HepG2 (cell line): ENCODE results near the gene ENAH. TPM values are rescaled to one million over a fixed set of nuclear protein-coding genes. Genes with fewer than 3 reads are reported as not detected.
"Not testable (repeated sequence)": the region's sequence is repeated elsewhere in the genome, so short reads cannot be mapped to it uniquely, and the experiment has no call there.

Experiments
- ATAC-seq: fragments of 200-7000 bp; cut with Tn5 transposase; 3 replicates; pipeline ENCODE4 v1.9.1; 2020; ENCODE audit warnings: mild to moderate bottlenecking, moderate library complexity
- BruUV-seq: library from RNA; stranded (reverse); fragments of 400-500 nt; replicated peaks from 2 replicates; lab custom pipeline; 2021; lab: Mats Ljungman, UMichigan
- CTCF ChIA-PET: fragments of 300-600 bp; formaldehyde crosslinking; extraction: SDS; loops from one replicate; lab custom pipeline; 2021; ENCODE audit warnings: low total read pairs, inconsistent platforms, low intra/inter-chr PET ratio; lab: Yijun Ruan, JAX
- POLR2A ChIA-PET: fragments of 350-600 bp; sonication (Branson Sonifier 250); formaldehyde crosslinking; loops from one replicate; lab custom pipeline; 2020; ENCODE audit warnings: antibody characterized with exemption, inconsistent platforms; lab: Yijun Ruan, JAX
- DNase-seq: peaks from one replicate; pipeline ENCODE4 v3.0.0-alpha.2; 2015; ENCODE audit warnings: low spot score
- FAIRE-seq: peaks from 3 replicates; lab custom pipeline; 2011; peaks lifted over from hg19 to GRCh38; lab: Jason Lieb, UNC
- H2AFZ ChIP-seq: one replicate; pipeline ENCODE4 v1.6.1; 2011; ENCODE audit warnings: low read length, inconsistent platforms
- H3K27ac ChIP-seq: fragments of 300-600 bp; 3 replicates; pipeline ENCODE4 v1.8.0; 2011; ENCODE audit warnings: mixed run types, mild to moderate bottlenecking, mixed read lengths, low read length, inconsistent platforms; ENCODE audit not compliant: insufficient read depth; ENCODE audit errors: extremely low read length
- H3K27me3 ChIP-seq, 2 experiments: fragments of 200-600 bp in 1 of 2; 2 replicates in 1 of 2; 3 replicates in 1 of 2; pipeline versions ENCODE4 v1.6.0 to v1.8.0; 2011; ENCODE audit warnings: low read length in 2 of 2, mild to moderate bottlenecking in 2 of 2, moderate library complexity in 2 of 2, inconsistent platforms in 1 of 2; ENCODE audit not compliant: insufficient read depth in 2 of 2, control insufficient read depth in 1 of 2
- H3K36me3 ChIP-seq, 2 experiments: fragments of 200-600 bp in 1 of 2; replicated peaks in 1 of 2; 2 replicates in 1 of 2; 3 replicates in 1 of 2; pipeline versions ENCODE4 v1.5.1 to v1.8.0; 2011; ENCODE audit warnings: low read length in 2 of 2, inconsistent platforms in 1 of 2; ENCODE audit not compliant: insufficient read depth in 2 of 2, control insufficient read depth in 1 of 2
- H3K4me1 ChIP-seq: 2 replicates; pipeline ENCODE4 v1.5.1; 2012; ENCODE audit warnings: low read length, inconsistent platforms; ENCODE audit not compliant: insufficient read depth
- H3K4me2 ChIP-seq: 2 replicates; pipeline ENCODE4 v1.6.0; 2011; ENCODE audit warnings: low read depth, low read length, inconsistent platforms
- H3K4me3 ChIP-seq, 3 experiments: fragments of 200-600 bp in 1 of 3; sonication (generic), shearing (Covaris generic) in 1 of 3; replicated peaks in 1 of 3; 2 replicates each; pipeline ENCODE4 v1.5.1; 2011 to 2016; ENCODE audit warnings: low read length in 3 of 3, inconsistent platforms in 2 of 3, low read depth in 2 of 3, mild to moderate bottlenecking in 2 of 3, control low read depth in 1 of 3, mixed read lengths in 1 of 3; ENCODE audit not compliant: insufficient read depth in 1 of 3
- H3K79me2 ChIP-seq: one replicate; pipeline ENCODE4 v1.6.1; 2011; ENCODE audit warnings: low read length, inconsistent platforms; ENCODE audit not compliant: insufficient read depth
- H3K9ac ChIP-seq: 2 replicates; pipeline ENCODE4 v1.6.0; 2011; ENCODE audit warnings: mild to moderate bottlenecking, low read depth, low read length, inconsistent platforms; ENCODE audit not compliant: insufficient read depth
- H3K9me3 ChIP-seq: 2 replicates; pipeline ENCODE4 v1.5.1; 2012; ENCODE audit warnings: mild to moderate bottlenecking, low read length
- H4K20me1 ChIP-seq: 2 replicates; pipeline ENCODE4 v1.6.0; 2011; ENCODE audit warnings: inconsistent platforms, mild to moderate bottlenecking, low read length, moderate library complexity; ENCODE audit not compliant: insufficient read depth
- FOXA1 ChIP-seq, 2 experiments: fragments of 450-650 bp in 1 of 2; sonication (generic) in 1 of 2; formaldehyde crosslinking in 1 of 2; IDR thresholded peaks; 2 replicates each; pipeline versions ENCODE4 v1.4.0 to v1.6.1; 2016 to 2020; ENCODE audit warnings: missing genetic modification reagents in 1 of 2
- ZFAT ChIP-seq: sonication (generic); formaldehyde crosslinking; conservative IDR thresholded peaks from 2 replicates; pipeline ENCODE4 v1.8.1; 2023; ENCODE audit warnings: missing genetic modification reagents, inconsistent platforms
- ZFP36 ChIP-seq: fragments of 150-350 bp; IDR thresholded peaks from 2 replicates; pipeline ENCODE4 v1.6.1; 2018; ENCODE audit warnings: borderline replicate concordance, low read length, low read depth; ENCODE audit not compliant: partially characterized antibody
- ZNF496 ChIP-seq: sonication (generic); formaldehyde crosslinking; IDR thresholded peaks from 2 replicates; pipeline ENCODE4 v1.8.1; 2023; ENCODE audit warnings: mild to moderate bottlenecking, moderate library complexity, missing genetic modification reagents; ENCODE audit not compliant: insufficient replicate concordance
- ZNF556 ChIP-seq: sonication (generic); formaldehyde crosslinking; IDR thresholded peaks from 2 replicates; pipeline ENCODE4 v1.4.0; 2020; ENCODE audit warnings: mild to moderate bottlenecking, missing genetic modification reagents, borderline replicate concordance
- ZNF761 ChIP-seq: sonication (generic); formaldehyde crosslinking; conservative IDR thresholded peaks from 2 replicates; pipeline ENCODE4 v1.4.0; 2020; ENCODE audit warnings: mild to moderate bottlenecking, missing genetic modification reagents
- WGBS: methylation state at CpG from one replicate; pipeline ENCODE4 v1.1.6; 2017; ENCODE audit warnings: low lambda C conversion rate; 5-methylcytosine and 5-hydroxymethylcytosine counted together
- in situ Hi-C: cut with HindIII; loops from 2 replicates; pipeline ENCODE4 v1.10.0; 2017; ENCODE audit warnings: low pct_unique_long_range_greater_than_20kb; ENCODE audit not compliant: extremely low pct_ligation_motif_present
- intact Hi-C: fragments of 100-400 bp; cut with micrococcal nuclease; formaldehyde crosslinking; loops from one replicate; pipeline ENCODE4 v1.10.0; 2022; ENCODE audit not compliant: unreplicated experiment
- polyA plus RNA-seq, 8 experiments: library from polyadenylated mRNA; depleted of rRNA in 3 of 8; stranded (reverse) in 7 of 8; unstranded in 1 of 8; fragments of >200 nt; fragmentation: Illumina TruSeq in 4 of 8; extraction: Trizol in 4 of 8; gene quantifications; 2 replicates each; pipeline versions ENCODE4 v1.2.1 to v1.2.3, GENCODE V29; 2011 to 2016; ENCODE audit warnings: low read depth in 4 of 8, missing spikeins in 1 of 8, mixed read lengths in 1 of 8; ENCODE audit not compliant: insufficient read depth in 1 of 8
- total RNA-seq, 5 experiments: library from RNA; depleted of rRNA; stranded (reverse); fragments of >200 nt; fragmentation: Illumina TruSeq; extraction: Trizol; gene quantifications; 2 replicates each; pipeline ENCODE4 v1.2.3, GENCODE V29; 2016; ENCODE audit warnings: low read depth in 1 of 5

ENAH gene
- total and polyA plus RNA-seq, 2 of the 13 experiments (the other 11 are each of a cell fraction or from before 2014, with no cell fraction given): 22.1 to 58.3 TPM

- ChIA-PET POLR2A (no interaction called here), CTCF (no interaction called here)
- H3K27me3 ChIP-seq: no peaks in the 10 kb centered on the region
- no peak overlapping the region for H3K27ac ChIP-seq
- peaks cover 0 to 2% of the 10 kb centered on the region in 2 experiments; a peak in 3 of 5 replicates for H3K36me3 ChIP-seq
- H2AFZ ChIP-seq: no peak overlapping the region
- peaks cover 81% of the 10 kb centered on the region for H3K79me2 ChIP-seq
- no peak overlapping the region for H3K9ac ChIP-seq
- in situ Hi-C loops (no loop called here), intact Hi-C loops (no loop called here)
- 98% methylated on average over 3 of the region's 3 CpGs for WGBS
- BruUV-seq: no TSS peak
- H3K9me3 ChIP-seq: no peaks in the 10 kb centered on the region
- peaks cover 7% of the 10 kb centered on the region; the same call in 1 of the 2 replicates for H4K20me1 ChIP-seq
- H3K4me2 ChIP-seq: no peak overlapping the region
- ATAC-seq (no peak), FAIRE-seq (no peak), DNase-seq (no peak)
- no peak overlapping the region for H3K4me3 ChIP-seq
- peaks cover 27% of the 10 kb centered on the region for H3K4me1 ChIP-seq
- TF ChIP-seq ZNF556 (CRISPR knock-in tag) (no peak), ZFAT (no peak), ZFP36 (no peak), ZNF496 (CRISPR knock-in tag) (no peak), FOXA1 (IDR thresholded peaks at IDR 0.05) (no peak), FOXA1 (CRISPR knock-in tag; IDR thresholded peaks at IDR 0.05) (no peak), ZNF761 (CRISPR knock-in tag) (no peak)
Observed at GRCh38 chr1:225637651-225638199, 15.2 kb downstream of the ENAH start.

GRCh38 chr1:225636992-225637391, 15.9 kb downstream of the ENAH start:
- WGBS: 91% methylated on average over 8 of the region's 8 CpGs
- H3K4me3 ChIP-seq: not testable (repeated sequence)

More at GRCh38 chr1:225636992-225637391, 15.9 kb downstream of the ENAH start:
- ATAC-seq, BruUV-seq, CTCF ChIA-PET, H3K36me3 ChIP-seq, in situ Hi-C loops, DNase-seq, H3K9ac ChIP-seq, FAIRE-seq, H3K4me2 ChIP-seq, H3K27ac ChIP-seq, H2AFZ ChIP-seq, H3K9me3 ChIP-seq, intact Hi-C loops, H3K27me3 ChIP-seq, POLR2A ChIA-PET, H4K20me1 ChIP-seq: not testable (repeated sequence)
- Histone ChIP-seq H3K4me1 (peaks cover 21% of the 10 kb centered on the region), H3K79me2 (peaks cover 77% of the 10 kb centered on the region)
